Adrenal gland (tissue), 5 donors: ENCODE data around the gene ABCG1.

ENCODE experiments used
- CTCF ChIP-seq, 6 experiments: fragments of 450-650 bp in 4 of 6; fragments of 200-600 bp in 2 of 6; sonication (generic) in 1 of 6; IDR thresholded peaks; 1 replicate in 5 of 6; 2 replicates in 1 of 6; pipeline versions ENCODE4 v1.5.1 to v1.8.0; 2016 to 2021; ENCODE audit warnings: antibody characterized with exemption in 6 of 6, mild to moderate bottlenecking in 2 of 6, moderate library complexity in 1 of 6
- POLR2A ChIP-seq, 2 donors: fragments of 450-650 bp; IDR thresholded peaks; one replicate each; pipeline ENCODE4 v1.6.1; 2017; ENCODE audit warnings: antibody characterized with exemption in 2 of 2, mild to moderate bottlenecking in 2 of 2, moderate library complexity in 1 of 2
- donor health status: DM: no; HTN: no; CAD: no.

GRCh38 chr21:42207426-42207825 is 11.5 kb upstream of the ABCG1 start:
- TF ChIP-seq CTCF (IDR thresholded peaks at IDR 0.05) (no peak), POLR2A (IDR thresholded peaks at IDR 0.05) (no peak)
